Cardiac fibroblast (primary cell): ENCODE data around the gene LGALS3.

ENCODE experiments used
- DNase-seq, 2 donors: peaks; one replicate each; pipeline versions ENCODE4 v3.0.0 to v3.0.0-alpha.2; 2010; ENCODE audit warnings: low read depth in 2 of 2
- H3K4me3 ChIP-seq, 2 donors: replicated peaks in 1 of 2; 1 replicate in 1 of 2; 2 replicates in 1 of 2; pipeline ENCODE4 v1.5.1; 2011; ENCODE audit warnings: low read depth in 2 of 2, low read length in 2 of 2, mild to moderate bottlenecking in 2 of 2, moderate library complexity in 1 of 2
- CTCF ChIP-seq: IDR thresholded peaks from one replicate; pipeline ENCODE4 v1.5.1; 2011; ENCODE audit warnings: low read depth, mild to moderate bottlenecking, low read length, inconsistent platforms

LGALS3 gene

GRCh38 chr14:55120571-55121495 lies 8.2 kb upstream of the LGALS3 start:
- H3K4me3 ChIP-seq: no peak overlapping the region
- TF ChIP-seq CTCF: no peak
- peak in 1 of 2 donors; percentile 58 for DNase-seq

GRCh38 chr14:55121628-55122439 lies 7.2 kb upstream of the LGALS3 start:
- no peak for DNase-seq
- H3K4me3 ChIP-seq: no peak overlapping the region
- TF ChIP-seq CTCF: no peak

GRCh38 chr14:55122440-55122986 lies 6.5 kb upstream of the LGALS3 start:
- DNase-seq: peak; percentile 39 to 83
- no peak for TF ChIP-seq CTCF
- H3K4me3 ChIP-seq: no peak overlapping the region

GRCh38 chr14:55123101-55123500 lies 6.0 kb upstream of the LGALS3 start:
- TF ChIP-seq CTCF: no peak
- peak; percentile 89 to 94 for DNase-seq
- H3K4me3 ChIP-seq: no peak overlapping the region

- no peak for DNase-seq
- no peak overlapping the region for H3K4me3 ChIP-seq
- TF ChIP-seq CTCF: no peak
Observed at GRCh38 chr14:55123852-55124639, 5.0 kb upstream of the LGALS3 start.

GRCh38 chr14:55124774-55125386 lies 4.2 kb upstream of the LGALS3 start:
- TF ChIP-seq CTCF: no peak
- DNase-seq: no peak
- H3K4me3 ChIP-seq: no peak overlapping the region
